GM10266 (cell line): ENCODE data around the gene PTGES3.

ENCODE experiments used
- DNase-seq: peaks from one replicate; pipeline ENCODE4 v3.0.0; 2012; ENCODE audit errors: extremely low spot score
- CTCF ChIP-seq: IDR thresholded peaks from 2 replicates; pipeline ENCODE4 v1.5.1; 2012; ENCODE audit warnings: mild to moderate bottlenecking, low read depth; ENCODE audit not compliant: control insufficient read depth, insufficient read depth; ENCODE audit errors: missing control alignments

Gene PTGES3

GRCh38 chr12:56699020-56699661, 11.1 kb upstream of the PTGES3 start:
- no peak for TF ChIP-seq CTCF
- DNase-seq = no peak

GRCh38 chr12:56695327-56696101, 7.4 kb upstream of the PTGES3 start:
- DNase-seq = no peak
- TF ChIP-seq CTCF = no peak

- DNase-seq = no peak
Measured at GRCh38 chr12:56694161-56694560, 6.1 kb upstream of the PTGES3 start.

GRCh38 chr12:56688846-56689109, 694 bp upstream of the PTGES3 start:
- DNase-seq = peak; percentile 42

More at GRCh38 chr12:56694161-56694560, 6.1 kb upstream of the PTGES3 start:
- TF ChIP-seq CTCF = no peak

GRCh38 chr12:56687223-56688128, 608 bp downstream of the PTGES3 start:
- DNase-seq = no peak
- no peak for TF ChIP-seq CTCF

More at GRCh38 chr12:56688846-56689109, 694 bp upstream of the PTGES3 start:
- no peak for TF ChIP-seq CTCF

- TF ChIP-seq CTCF = no peak
- DNase-seq = no peak
Measured at GRCh38 chr12:56684745-56685359, 3.2 kb downstream of the PTGES3 start.
